Activated T-helper 9 cell treated with anti-CD3 and anti-CD28 coated beads, Interleukin-2, amount 50 U/mL, for 16 hours (primary cell): ENCODE data around the gene BTAF1.
"Not testable (repeated sequence)": the region's sequence is repeated elsewhere in the genome, so short reads cannot be mapped to it uniquely, and the experiment has no call there.

Source experiments
- DNase-seq: peaks from one replicate; pipeline ENCODE4 v3.0.0-alpha.2; 2020; ENCODE audit warnings: low read depth

The BTAF1 gene

GRCh38 chr10:91978585-91978984 lies 55.0 kb downstream of the BTAF1 start:
- no peak for DNase-seq

- DNase-seq: no peak
Measured at GRCh38 chr10:91980319-91980718, 56.7 kb downstream of the BTAF1 start.

GRCh38 chr10:91983416-91983815 lies 59.8 kb downstream of the BTAF1 start:
- no peak for DNase-seq

GRCh38 chr10:91987397-91988037 lies 63.9 kb downstream of the BTAF1 start:
- no peak for DNase-seq

GRCh38 chr10:91992031-91992430 lies 68.5 kb downstream of the BTAF1 start:
- DNase-seq: no peak

- no peak for DNase-seq
Measured at GRCh38 chr10:91996266-91996665, 72.7 kb downstream of the BTAF1 start.

GRCh38 chr10:92001581-92001980 lies 78.0 kb downstream of the BTAF1 start:
- no peak for DNase-seq

- DNase-seq: no peak
Measured at GRCh38 chr10:92001995-92002394, 78.4 kb downstream of the BTAF1 start.

GRCh38 chr10:92003258-92003657 lies 79.7 kb downstream of the BTAF1 start:
- no peak for DNase-seq

- no peak for DNase-seq
Measured at GRCh38 chr10:92005978-92006377, 82.4 kb downstream of the BTAF1 start.

GRCh38 chr10:92009445-92009844 lies 85.9 kb downstream of the BTAF1 start:
- no peak for DNase-seq

GRCh38 chr10:92010047-92010735 lies 86.6 kb downstream of the BTAF1 start:
- no peak for DNase-seq

- no peak for DNase-seq
Measured at GRCh38 chr10:92011560-92012214, 88.1 kb downstream of the BTAF1 start.

- DNase-seq: no peak
Measured at GRCh38 chr10:92014620-92015019, 91.0 kb downstream of the BTAF1 start.

- DNase-seq: no peak
Measured at GRCh38 chr10:92024700-92025099, 101.1 kb downstream of the BTAF1 start.

GRCh38 chr10:92025340-92025739 lies 101.8 kb downstream of the BTAF1 start:
- DNase-seq: not testable (repeated sequence)

GRCh38 chr10:92027141-92027540 lies 103.6 kb downstream of the BTAF1 start:
- DNase-seq: no peak

GRCh38 chr10:92031580-92031979 lies 108.0 kb downstream of the BTAF1 start:
- no peak for DNase-seq

- DNase-seq: not testable (repeated sequence)
Measured at GRCh38 chr10:92033070-92033469, 109.5 kb downstream of the BTAF1 start.

- no peak for DNase-seq
Measured at GRCh38 chr10:92038949-92039348, 115.4 kb downstream of the BTAF1 start.

- no peak for DNase-seq
Measured at GRCh38 chr10:92042541-92042940, 119.0 kb downstream of the BTAF1 start.

GRCh38 chr10:92045641-92046106 lies 122.1 kb downstream of the BTAF1 start:
- no peak for DNase-seq

- DNase-seq: no peak
Measured at GRCh38 chr10:92047215-92047614, 123.6 kb downstream of the BTAF1 start.
